Liver (tissue), 9 donors: ENCODE measurements around the gene FRAS1. TPM values are rescaled to one million over a fixed set of nuclear protein-coding genes. Genes with fewer than 3 reads are reported as not detected.
"Not testable (repeated sequence)": the region's sequence is repeated elsewhere in the genome, so short reads cannot be mapped to it uniquely, and the experiment has no call there.

ENCODE experiments used
- DNase-seq: peaks from one replicate; pipeline ENCODE4 v3.0.0-alpha.2; 2017; ENCODE audit warnings: low spot score
- H3K27ac ChIP-seq, 2 donors: one replicate each; pipeline ENCODE4 v1.7.0; 2013; ENCODE audit warnings: inconsistent platforms in 2 of 2, low read length in 2 of 2, control low read depth in 1 of 2, low read depth in 1 of 2, mild to moderate bottlenecking in 1 of 2
- H3K27me3 ChIP-seq, 4 donors: one replicate each; pipeline versions ENCODE4 v1.6.1 to v1.7.0; 2013; ENCODE audit warnings: low read length in 3 of 4, inconsistent platforms in 1 of 4, mild to moderate bottlenecking in 1 of 4, moderate library complexity in 1 of 4; ENCODE audit not compliant: control insufficient read depth in 4 of 4, insufficient read depth in 4 of 4
- H3K36me3 ChIP-seq, 4 donors: one replicate each; pipeline versions ENCODE4 v1.6.1 to v1.7.0; 2013; ENCODE audit warnings: low read length in 3 of 4, mild to moderate bottlenecking in 3 of 4, low read depth in 1 of 4, moderate library complexity in 1 of 4; ENCODE audit not compliant: control insufficient read depth in 4 of 4, insufficient read depth in 3 of 4
- H3K4me1 ChIP-seq, 4 donors: one replicate each; pipeline versions ENCODE4 v1.6.1 to v1.7.0; 2013; ENCODE audit warnings: low read length in 3 of 4, mild to moderate bottlenecking in 3 of 4, moderate library complexity in 1 of 4; ENCODE audit not compliant: control insufficient read depth in 4 of 4, insufficient read depth in 4 of 4
- H3K4me3 ChIP-seq, 3 donors: one replicate each; pipeline versions ENCODE4 v1.6.1 to v1.7.0; 2013; ENCODE audit warnings: low read length in 3 of 3, control low read depth in 1 of 3, low read depth in 1 of 3, mild to moderate bottlenecking in 1 of 3
- H3K9ac ChIP-seq, 2 donors: one replicate each; pipeline ENCODE4 v1.7.0; 2013; ENCODE audit warnings: low read length in 2 of 2, mild to moderate bottlenecking in 2 of 2, moderate library complexity in 2 of 2, control low read depth in 1 of 2, low read depth in 1 of 2
- H3K9me3 ChIP-seq, 4 donors: one replicate each; pipeline versions ENCODE4 v1.6.1 to v1.7.0; 2013; ENCODE audit warnings: low read length in 3 of 4; ENCODE audit not compliant: control insufficient read depth in 4 of 4
- ATF3 ChIP-seq: IDR thresholded peaks from 2 replicates; pipeline ENCODE4 v1.6.1; 2016; ENCODE audit warnings: antibody characterized with exemption
- CTCF ChIP-seq: fragments of 150-350 bp; IDR thresholded peaks from 2 replicates; pipeline ENCODE4 v1.5.1; 2017; ENCODE audit warnings: improper control_type of control experiment, low read depth, low read length; ENCODE audit not compliant: missing input control
- EGR1 ChIP-seq, 2 donors: IDR thresholded peaks; 2 replicates each; pipeline ENCODE4 v1.6.1; 2016 to 2018; ENCODE audit warnings: antibody characterized with exemption in 2 of 2, low read depth in 2 of 2
- GABPA ChIP-seq, 2 donors: IDR thresholded peaks in 1 of 2; conservative IDR thresholded peaks in 1 of 2; 2 replicates each; pipeline ENCODE4 v1.6.1; 2016; ENCODE audit warnings: antibody characterized with exemption in 2 of 2, mild to moderate bottlenecking in 1 of 2, moderate library complexity in 1 of 2
- HNF4A ChIP-seq, 2 donors: conservative IDR thresholded peaks; 2 replicates each; pipeline ENCODE4 v1.6.1; 2016; ENCODE audit warnings: antibody characterized with exemption in 2 of 2, mild to moderate bottlenecking in 2 of 2
- NR2F2 ChIP-seq: IDR thresholded peaks from 2 replicates; pipeline ENCODE4 v1.6.1; 2016; ENCODE audit warnings: antibody characterized with exemption
- RAD21 ChIP-seq, 2 donors: IDR thresholded peaks; 2 replicates each; pipeline ENCODE4 v1.6.1; 2016; ENCODE audit warnings: antibody characterized with exemption in 2 of 2, mild to moderate bottlenecking in 2 of 2
- REST ChIP-seq: IDR thresholded peaks from 2 replicates; pipeline ENCODE4 v1.6.1; 2016; ENCODE audit warnings: antibody characterized with exemption, mild to moderate bottlenecking
- RXRA ChIP-seq, 2 donors: IDR thresholded peaks; 2 replicates each; pipeline ENCODE4 v1.6.1; 2017 to 2018; ENCODE audit warnings: antibody characterized with exemption in 2 of 2, mild to moderate bottlenecking in 1 of 2
- SP1 ChIP-seq: IDR thresholded peaks from 2 replicates; pipeline ENCODE4 v1.6.1; 2018; ENCODE audit warnings: antibody characterized with exemption, mild to moderate bottlenecking
- TAF1 ChIP-seq: conservative IDR thresholded peaks from 2 replicates; pipeline ENCODE4 v1.6.1; 2016; ENCODE audit warnings: antibody characterized with exemption, mild to moderate bottlenecking
- WGBS: extraction: QIAGEN DNeasy Blood & Tissue Kit; methylation state at CpG from one replicate; pipeline ENCODE4 v1.1.7; 2013; 5-methylcytosine and 5-hydroxymethylcytosine counted together
- polyA plus RNA-seq, 2 donors: library from polyadenylated mRNA; stranded (reverse) in 1 of 2; unstranded in 1 of 2; fragments of 200-250 nt in 1 of 2; fragments of >200 nt in 1 of 2; fragmentation: Nextera tagmentation in 1 of 2; extraction: Ambion mirVana in 1 of 2; gene quantifications; one replicate each; pipeline versions ENCODE4 v1.2.1 to v1.2.3, GENCODE V29; 2013 to 2015
- total RNA-seq, 2 donors: library from RNA; depleted of rRNA; stranded (reverse); fragments of >200 nt; gene quantifications; one replicate each; pipeline ENCODE4 v1.2.3, GENCODE V29; 2014
- donor health status: healthy.
- donor health status: healthy.
- donor health status: healthy.
- donor health status: healthy.
- donor health status: healthy.

Gene FRAS1
- total and polyA plus RNA-seq, 4 donors = 0.08 to 6.0 (median 1.1) TPM

- Histone ChIP-seq H3K4me3 (no peak overlapping the region), H3K27ac (no peak overlapping the region), H3K9ac (no peak overlapping the region), H3K36me3 (no peaks in the 10 kb centered on the region), H3K9me3 (no peaks in the 10 kb centered on the region), H3K4me1 (no peaks in the 10 kb centered on the region), H3K27me3 (no peaks in the 10 kb centered on the region)
- TF ChIP-seq GABPA (IDR thresholded peaks at IDR 0.05 in 1 of 2, conservative IDR thresholded peaks at IDR 0.05 in 1 of 2) = no peak
- TF ChIP-seq EGR1 (IDR thresholded peaks at IDR 0.05; ENCODE audit: low read depth in 2 of 2) = no peak
- no peak for TF ChIP-seq HNF4A (conservative IDR thresholded peaks at IDR 0.05)
- TF ChIP-seq REST = no peak
- TF ChIP-seq SP1 = no peak
- TF ChIP-seq ATF3 = no peak
- TF ChIP-seq NR2F2 = no peak
- DNase-seq = no peak
These were observed 436.6 kb downstream of the FRAS1 start for GRCh38 chr4:78493731-78494130.

- TF ChIP-seq SP1 = no peak
- TF ChIP-seq RAD21 (IDR thresholded peaks at IDR 0.05) = no peak
- TF ChIP-seq CTCF = no peak
- TF ChIP-seq TAF1 = no peak
- TF ChIP-seq HNF4A (conservative IDR thresholded peaks at IDR 0.05) = no peak
- no peak for TF ChIP-seq NR2F2
- no peak for TF ChIP-seq RXRA (IDR thresholded peaks at IDR 0.05)
- Histone ChIP-seq H3K4me1 (no peaks in the 10 kb centered on the region), H3K36me3 (no peaks in the 10 kb centered on the region), H3K9me3 (no peaks in the 10 kb centered on the region), H3K9ac (no peak overlapping the region), H3K4me3 (no peak overlapping the region), H3K27me3 (no peaks in the 10 kb centered on the region), H3K27ac (no peak overlapping the region)
- DNase-seq = no peak
- WGBS = 75% methylated on average over 4 of the region's 4 CpGs
These were observed 439.0 kb downstream of the FRAS1 start for GRCh38 chr4:78496021-78496643.

- H3K36me3 ChIP-seq, H3K9ac ChIP-seq, H3K4me1 ChIP-seq, H3K4me3 ChIP-seq, H3K27me3 ChIP-seq, H3K27ac ChIP-seq, H3K9me3 ChIP-seq, DNase-seq: not testable (repeated sequence)
- 74% methylated on average over 10 of the region's 10 CpGs for WGBS
These were observed 449.1 kb downstream of the FRAS1 start for GRCh38 chr4:78506260-78506659.
